ENCODE results near the gene ABCA3. TPM values are rescaled to one million over a fixed set of nuclear protein-coding genes. Genes with fewer than 3 reads are reported as not detected.

The ABCA3 gene
- total and polyA plus RNA-seq, 2 experiments from 2014 or later, result 3.0 to 4.1 TPM

DNA sequence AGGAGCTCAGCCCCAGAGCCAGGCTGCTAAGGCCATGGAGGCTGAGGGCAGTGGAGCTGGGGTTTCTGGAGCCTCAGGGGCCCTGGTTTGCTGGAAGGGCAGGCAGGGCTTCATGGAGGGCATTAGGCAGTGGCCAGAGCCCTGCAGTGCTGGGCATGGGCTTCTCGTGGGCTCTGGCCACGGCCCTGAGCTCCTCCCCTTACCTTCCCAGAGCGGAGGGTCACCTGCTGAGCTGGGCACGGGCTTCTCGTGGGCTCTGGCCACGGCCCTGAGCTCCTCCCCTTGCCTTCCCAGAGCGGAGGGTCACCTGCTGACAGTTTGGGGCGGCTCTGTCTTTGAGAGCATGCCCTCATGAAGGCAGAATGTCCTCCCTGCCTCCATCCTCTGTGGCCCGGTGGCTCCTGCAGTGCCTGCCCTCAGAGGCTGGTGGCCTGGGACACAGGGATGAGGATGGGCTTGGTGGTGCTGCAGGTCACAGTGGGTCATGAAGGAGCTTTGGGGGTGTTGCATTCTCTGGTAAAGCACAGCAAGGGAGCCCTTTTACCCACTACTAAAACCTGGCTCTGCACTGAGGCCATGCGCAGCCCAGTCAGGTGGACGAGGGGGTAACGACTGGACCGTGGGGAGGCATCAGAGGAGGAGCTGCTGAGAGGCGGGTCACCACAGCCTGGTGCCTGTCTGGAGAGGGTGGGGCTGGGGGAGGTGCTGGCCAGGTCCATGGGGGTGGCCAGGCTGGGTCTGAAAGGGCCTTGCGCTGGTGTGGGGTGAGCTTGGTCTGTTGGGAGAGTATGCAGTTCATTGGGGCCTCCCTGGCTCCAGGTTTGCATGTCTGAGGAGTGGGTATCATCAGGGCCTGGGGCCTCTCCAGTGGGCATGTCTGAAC lies 69.7 kb downstream of the ABCA3 start (continued):
- TF ChIP-seq, protein P1, sequence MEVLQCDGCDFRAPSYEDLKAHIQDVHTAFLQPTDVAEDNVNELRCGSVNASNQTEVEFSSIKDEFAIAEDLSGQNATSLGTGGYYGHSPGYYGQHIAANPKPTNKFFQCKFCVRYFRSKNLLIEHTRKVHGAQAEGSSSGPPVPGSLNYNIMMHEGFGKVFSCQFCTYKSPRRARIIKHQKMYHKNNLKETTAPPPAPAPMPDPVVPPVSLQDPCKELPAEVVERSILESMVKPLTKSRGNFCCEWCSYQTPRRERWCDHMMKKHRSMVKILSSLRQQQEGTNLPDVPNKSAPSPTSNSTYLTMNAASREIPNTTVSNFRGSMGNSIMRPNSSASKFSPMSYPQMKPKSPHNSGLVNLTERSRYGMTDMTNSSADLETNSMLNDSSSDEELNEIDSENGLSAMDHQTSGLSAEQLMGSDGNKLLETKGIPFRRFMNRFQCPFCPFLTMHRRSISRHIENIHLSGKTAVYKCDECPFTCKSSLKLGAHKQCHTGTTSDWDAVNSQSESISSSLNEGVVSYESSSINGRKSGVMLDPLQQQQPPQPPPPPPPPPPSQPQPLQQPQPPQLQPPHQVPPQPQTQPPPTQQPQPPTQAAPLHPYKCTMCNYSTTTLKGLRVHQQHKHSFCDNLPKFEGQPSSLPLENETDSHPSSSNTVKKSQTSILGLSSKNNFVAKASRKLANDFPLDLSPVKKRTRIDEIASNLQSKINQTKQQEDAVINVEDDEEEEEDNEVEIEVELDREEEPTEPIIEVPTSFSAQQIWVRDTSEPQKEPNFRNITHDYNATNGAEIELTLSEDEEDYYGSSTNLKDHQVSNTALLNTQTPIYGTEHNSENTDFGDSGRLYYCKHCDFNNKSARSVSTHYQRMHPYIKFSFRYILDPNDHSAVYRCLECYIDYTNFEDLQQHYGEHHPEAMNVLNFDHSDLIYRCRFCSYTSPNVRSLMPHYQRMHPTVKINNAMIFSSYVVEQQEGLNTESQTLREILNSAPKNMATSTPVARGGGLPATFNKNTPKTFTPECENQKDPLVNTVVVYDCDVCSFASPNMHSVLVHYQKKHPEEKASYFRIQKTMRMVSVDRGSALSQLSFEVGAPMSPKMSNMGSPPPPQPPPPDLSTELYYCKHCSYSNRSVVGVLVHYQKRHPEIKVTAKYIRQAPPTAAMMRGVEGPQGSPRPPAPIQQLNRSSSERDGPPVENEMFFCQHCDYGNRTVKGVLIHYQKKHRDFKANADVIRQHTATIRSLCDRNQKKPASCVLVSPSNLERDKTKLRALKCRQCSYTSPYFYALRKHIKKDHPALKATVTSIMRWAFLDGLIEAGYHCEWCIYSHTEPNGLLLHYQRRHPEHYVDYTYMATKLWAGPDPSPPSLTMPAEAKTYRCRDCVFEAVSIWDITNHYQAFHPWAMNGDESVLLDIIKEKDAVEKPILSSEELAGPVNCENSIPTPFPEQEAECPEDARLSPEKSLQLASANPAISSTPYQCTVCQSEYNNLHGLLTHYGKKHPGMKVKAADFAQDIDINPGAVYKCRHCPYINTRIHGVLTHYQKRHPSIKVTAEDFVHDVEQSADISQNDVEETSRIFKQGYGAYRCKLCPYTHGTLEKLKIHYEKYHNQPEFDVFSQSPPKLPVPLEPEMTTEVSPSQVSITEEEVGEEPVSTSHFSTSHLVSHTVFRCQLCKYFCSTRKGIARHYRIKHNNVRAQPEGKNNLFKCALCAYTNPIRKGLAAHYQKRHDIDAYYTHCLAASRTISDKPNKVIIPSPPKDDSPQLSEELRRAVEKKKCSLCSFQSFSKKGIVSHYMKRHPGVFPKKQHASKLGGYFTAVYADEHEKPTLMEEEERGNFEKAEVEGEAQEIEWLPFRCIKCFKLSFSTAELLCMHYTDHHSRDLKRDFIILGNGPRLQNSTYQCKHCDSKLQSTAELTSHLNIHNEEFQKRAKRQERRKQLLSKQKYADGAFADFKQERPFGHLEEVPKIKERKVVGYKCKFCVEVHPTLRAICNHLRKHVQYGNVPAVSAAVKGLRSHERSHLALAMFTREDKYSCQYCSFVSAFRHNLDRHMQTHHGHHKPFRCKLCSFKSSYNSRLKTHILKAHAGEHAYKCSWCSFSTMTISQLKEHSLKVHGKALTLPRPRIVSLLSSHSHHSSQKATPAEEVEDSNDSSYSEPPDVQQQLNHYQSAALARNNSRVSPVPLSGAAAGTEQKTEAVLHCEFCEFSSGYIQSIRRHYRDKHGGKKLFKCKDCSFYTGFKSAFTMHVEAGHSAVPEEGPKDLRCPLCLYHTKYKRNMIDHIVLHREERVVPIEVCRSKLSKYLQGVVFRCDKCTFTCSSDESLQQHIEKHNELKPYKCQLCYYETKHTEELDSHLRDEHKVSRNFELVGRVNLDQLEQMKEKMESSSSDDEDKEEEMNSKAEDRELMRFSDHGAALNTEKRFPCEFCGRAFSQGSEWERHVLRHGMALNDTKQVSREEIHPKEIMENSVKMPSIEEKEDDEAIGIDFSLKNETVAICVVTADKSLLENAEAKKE (CRISPR knock-in tag; IDR thresholded peaks at IDR 0.05), result no peak
- no peak for TF ChIP-seq ZNF114 (CRISPR knock-in tag; IDR thresholded peaks at IDR 0.05)

DNA sequence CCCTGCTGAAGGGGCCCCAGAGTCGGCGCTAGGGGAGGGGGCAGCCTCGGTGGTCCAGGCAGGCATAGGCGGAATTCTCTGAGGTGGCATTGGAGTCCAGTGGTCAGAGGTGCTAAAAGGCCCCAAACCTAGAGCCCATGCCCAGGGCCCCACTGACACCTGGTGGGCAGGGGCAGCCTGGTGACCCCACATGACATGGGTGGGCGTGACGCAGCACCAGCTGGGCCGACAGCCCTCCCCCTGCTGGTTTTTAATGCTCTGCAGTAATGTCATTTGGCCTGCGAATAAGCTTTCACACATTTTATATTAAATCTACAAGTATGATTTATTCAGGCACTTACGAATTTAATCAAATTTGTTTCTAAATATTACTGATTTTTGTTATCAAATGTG lies 70.5 kb downstream of the ABCA3 start:
- peaks cover 19% of the 10 kb centered on the region for H3K4me1 Mint-ChIP-seq
- H3K4me1 ChIP-seq (ENCODE audit: insufficient read depth), result peaks cover 20% of the 10 kb centered on the region
- H3F3A ChIP-seq (replicated peaks; ENCODE audit: low read depth), result peaks cover 13% of the 10 kb centered on the region; the same call in 1 of the 2 replicates
- H3K9me2 ChIP-seq (ENCODE audit: insufficient read depth), result no peaks in the 10 kb centered on the region
- no peak for ATAC-seq
- no peak overlapping the region for H3K27ac Mint-ChIP-seq
- no peak for DNase-seq (ENCODE audit: low spot score)
- no peak overlapping the region; the same call in 2 of the 3 replicates for H3K4me3 Mint-ChIP-seq
- no peak overlapping the region for H3K4me2 ChIP-seq
- H3K9me3 Mint-ChIP-seq, result no peaks in the 10 kb centered on the region; the same call in 2 of the 3 replicates
- peaks cover 24% of the 10 kb centered on the region for H4K20me1 ChIP-seq (replicated peaks; ENCODE audit: insufficient read depth)
- H3K27me3 ChIP-seq (ENCODE audit: insufficient read depth), result no peaks in the 10 kb centered on the region
- no peaks in the 10 kb centered on the region for H3K36me3 ChIP-seq (ENCODE audit: insufficient read depth)
- no peak overlapping the region for H3K4me3 ChIP-seq
- no peak overlapping the region for H2AFZ ChIP-seq
- no peak overlapping the region for H3K27ac ChIP-seq (ENCODE audit: low read depth)
- H3K27me3 Mint-ChIP-seq (ENCODE audit: insufficient read depth, low read depth, poor library complexity), result peaks cover 10% of the 10 kb centered on the region
- peaks cover 38% of the 10 kb centered on the region for H3K79me2 ChIP-seq (replicated peaks; ENCODE audit: insufficient read depth)
- peaks cover 23% of the 10 kb centered on the region for H3K36me3 Mint-ChIP-seq (ENCODE audit: low read depth)
- no peak for TF ChIP-seq EZH2phosphoT487 (IDR thresholded peaks at IDR 0.05; ENCODE audit: unreplicated experiment)
- TF ChIP-seq ETS1 (IDR thresholded peaks at IDR 0.05), result no peak
- no peak for TF ChIP-seq NANOG (IDR thresholded peaks at IDR 0.05; ENCODE audit: borderline replicate concordance)
- TF ChIP-seq ZNF331 (CRISPR knock-in tag; IDR thresholded peaks at IDR 0.05; ENCODE audit: low read depth), result no peak
- TF ChIP-seq STAT1 (IDR thresholded peaks at IDR 0.05; ENCODE audit: unreplicated experiment), result no peak
- no peak for TF ChIP-seq POLR2AphosphoS5 (IDR thresholded peaks at IDR 0.05; ENCODE audit: low read depth)
